Stimulated activated CD4-positive, alpha-beta T cell treated with anti-CD3 and anti-CD28 coated beads, Interleukin-1b, Interleukin-23, amount 100 ng/mL, for 48 hours (primary cell): ENCODE data around the gene PMS1.
"Not testable (repeated sequence)": the region's sequence is repeated elsewhere in the genome, so short reads cannot be mapped to it uniquely, and the experiment has no call there.

ENCODE experiments used
- DNase-seq: peaks from one replicate; pipeline ENCODE4 v3.0.0-alpha.2; 2020

The PMS1 gene

DNA sequence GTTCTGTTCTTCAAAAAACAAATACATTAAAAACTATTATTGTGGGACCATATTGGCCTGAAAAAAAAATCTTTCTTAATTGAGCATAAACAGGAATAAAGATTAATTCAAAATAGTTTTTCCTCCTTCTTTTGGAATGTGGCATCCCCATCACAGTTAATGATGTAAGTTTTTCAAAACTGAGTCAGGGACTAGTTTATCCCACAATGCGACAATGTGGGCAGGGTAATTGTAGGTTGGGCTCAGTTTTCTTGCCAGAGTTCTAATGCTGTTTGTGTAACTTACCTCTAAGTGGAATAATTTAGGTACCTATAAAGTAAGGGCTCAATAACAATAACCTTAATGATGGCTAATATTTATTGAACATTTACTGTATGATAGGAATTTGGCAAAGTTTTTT lies 82.0 kb downstream of the PMS1 start:
- no peak for DNase-seq

- no peak for DNase-seq
Observed at GRCh38 chr2:189868896-189869295, 84.6 kb downstream of the PMS1 start.

DNA sequence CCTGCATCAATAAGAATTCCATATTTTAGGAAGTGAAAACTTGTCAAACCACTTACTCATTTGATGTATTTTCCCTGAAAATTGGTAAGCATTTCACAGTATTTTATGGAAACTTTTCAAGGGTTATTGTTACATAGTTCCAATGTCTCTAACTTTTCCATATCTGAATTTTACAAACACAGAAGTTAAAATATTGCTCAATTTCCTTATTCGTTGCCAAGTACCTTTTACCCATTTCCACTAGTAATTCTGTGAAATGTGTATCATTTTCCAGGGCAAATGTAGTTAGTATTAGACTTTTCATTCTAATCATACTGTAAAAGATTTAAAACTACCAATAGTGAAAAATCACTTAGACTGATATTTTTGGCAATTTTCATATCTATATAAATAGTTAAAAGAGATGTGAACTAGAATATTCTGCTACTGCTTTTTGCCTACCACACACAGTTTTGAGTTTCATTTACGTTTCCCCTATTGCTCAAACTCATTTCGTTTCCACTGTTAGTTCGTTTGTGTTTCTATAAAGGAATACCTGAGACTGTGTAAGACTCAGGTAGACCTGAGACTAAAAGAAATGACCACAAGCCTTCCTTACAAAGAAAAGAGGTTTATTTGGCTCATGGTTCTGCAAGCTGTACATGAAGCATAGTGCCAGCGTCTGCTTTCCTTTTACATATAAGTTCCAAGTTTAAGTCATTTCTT lies 86.3 kb downstream of the PMS1 start:
- DNase-seq = no peak

GRCh38 chr2:189873696-189874095 lies 89.4 kb downstream of the PMS1 start:
- no peak for DNase-seq

DNA sequence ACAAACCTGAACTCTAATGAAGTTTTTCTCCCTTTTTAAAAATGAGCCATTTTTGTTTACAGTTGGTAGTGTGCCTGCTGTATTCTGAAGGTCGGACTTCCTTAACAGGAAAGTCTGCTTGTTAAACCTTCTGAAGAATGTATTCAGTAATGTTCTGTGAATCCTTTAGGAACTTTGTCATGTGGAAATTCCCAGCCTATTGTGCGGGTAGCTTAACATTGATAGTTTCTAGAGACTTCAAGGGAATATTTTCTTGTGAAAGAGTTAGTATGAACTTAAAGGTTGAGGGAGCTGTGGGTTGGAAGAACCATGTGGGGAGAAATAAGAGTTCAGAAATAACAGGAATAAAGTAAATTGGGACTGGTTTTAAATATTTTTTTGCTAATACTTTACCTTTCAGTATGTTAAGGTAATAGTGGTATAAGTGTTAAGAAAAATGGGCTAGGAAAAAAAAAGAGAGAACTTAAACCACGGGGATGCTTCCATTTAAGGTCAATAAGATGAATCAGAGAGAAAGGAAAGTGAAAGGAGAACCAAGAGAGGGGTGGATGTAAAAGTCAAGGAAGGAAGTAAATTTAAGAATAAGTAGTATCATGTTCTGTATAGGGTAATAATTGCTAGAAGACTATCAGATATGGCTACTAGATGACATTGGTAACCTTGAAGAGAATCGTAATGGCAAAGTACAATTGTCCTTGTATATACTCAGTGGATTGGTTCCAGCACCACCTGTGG lies 90.5 kb downstream of the PMS1 start:
- DNase-seq = no peak

DNA sequence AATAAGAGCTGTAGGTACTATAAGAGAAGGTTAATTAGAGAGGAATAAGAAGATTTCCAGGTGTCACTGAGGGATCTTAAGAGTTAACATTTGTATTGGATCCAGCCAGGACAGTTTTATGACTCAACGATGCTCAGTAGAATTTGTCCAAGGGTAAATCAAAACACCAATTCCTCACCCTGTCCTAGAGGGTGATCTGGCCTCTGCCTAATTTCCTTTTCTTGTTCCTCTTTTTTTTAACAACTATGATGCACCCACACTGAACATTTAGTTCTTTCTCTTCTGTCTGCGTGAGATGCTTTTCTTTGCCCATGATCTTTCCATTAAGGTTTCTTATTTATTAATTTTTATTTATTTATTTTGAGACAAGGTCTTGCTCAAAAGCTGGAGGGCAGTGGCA lies 92.0 kb downstream of the PMS1 start:
- no peak for DNase-seq

- DNase-seq = no peak
Observed at GRCh38 chr2:189879716-189880081, 95.4 kb downstream of the PMS1 start.

DNA sequence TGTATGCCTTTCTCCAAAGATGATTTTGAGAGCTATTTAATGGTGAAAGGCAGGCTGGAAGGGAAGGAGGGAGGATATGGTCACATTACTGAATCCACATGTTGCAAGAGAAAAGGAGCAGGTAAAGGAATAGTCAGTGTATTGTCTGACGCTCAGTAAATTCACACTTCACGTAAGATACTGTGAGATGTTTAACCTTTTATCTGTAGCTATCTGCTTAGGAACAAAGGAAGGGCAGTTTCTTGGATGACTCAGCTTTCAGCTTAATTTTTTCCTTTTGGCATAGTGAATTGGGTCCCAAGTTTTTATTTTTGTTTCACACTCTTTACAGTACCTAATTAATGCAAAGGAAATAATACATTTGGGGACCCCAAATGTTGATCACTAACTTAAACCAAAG lies 96.2 kb downstream of the PMS1 start:
- DNase-seq = no peak

DNA sequence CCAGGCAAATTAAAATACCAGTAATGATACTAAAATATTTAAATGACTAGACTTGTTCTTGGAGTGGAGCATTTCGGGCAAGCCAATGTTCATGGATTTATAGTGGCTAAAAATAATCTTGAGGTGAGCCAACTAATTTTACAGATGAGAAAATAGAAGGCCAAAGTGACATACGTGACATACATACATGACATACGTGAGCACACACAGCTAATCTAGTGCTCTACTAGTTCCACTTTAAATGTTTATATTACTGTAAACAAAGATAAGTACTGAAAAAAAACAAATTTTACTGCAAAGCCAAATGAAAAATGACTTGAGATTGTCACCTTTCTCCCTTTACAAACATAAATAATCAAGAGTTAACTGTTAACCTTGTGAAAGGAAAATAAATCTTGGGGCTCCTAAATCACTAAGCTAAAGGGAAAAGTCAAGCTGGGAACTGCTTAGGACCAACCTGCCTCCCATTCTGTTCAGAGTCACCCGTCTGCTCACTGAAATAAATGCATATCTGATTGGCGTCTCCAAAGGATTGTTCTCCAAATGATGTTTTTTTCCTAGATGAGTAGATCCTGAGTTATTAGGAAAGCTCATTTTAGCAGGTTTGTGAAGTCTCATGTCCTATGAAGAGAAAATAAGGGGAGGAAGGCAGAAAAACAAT lies 96.7 kb downstream of the PMS1 start:
- no peak for DNase-seq

DNA sequence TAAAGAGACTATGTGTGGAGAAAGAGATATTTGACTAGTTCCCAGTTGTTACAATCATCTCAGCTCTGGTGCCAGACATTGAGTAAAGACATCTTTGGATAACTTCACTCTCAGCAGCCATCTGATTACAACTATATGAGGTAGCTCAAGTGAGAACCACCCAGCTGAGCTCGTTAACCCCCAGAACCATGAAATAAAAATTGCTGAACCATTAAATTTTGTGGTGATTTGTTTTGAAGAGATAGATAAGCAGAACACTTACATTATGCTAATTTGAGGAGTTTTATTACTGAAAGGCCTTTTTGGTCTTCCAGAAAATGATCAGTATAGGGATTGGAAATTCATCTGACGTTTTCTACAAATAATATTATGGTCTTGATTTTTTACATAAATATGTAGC lies 101.1 kb downstream of the PMS1 start:
- no peak for DNase-seq

DNA sequence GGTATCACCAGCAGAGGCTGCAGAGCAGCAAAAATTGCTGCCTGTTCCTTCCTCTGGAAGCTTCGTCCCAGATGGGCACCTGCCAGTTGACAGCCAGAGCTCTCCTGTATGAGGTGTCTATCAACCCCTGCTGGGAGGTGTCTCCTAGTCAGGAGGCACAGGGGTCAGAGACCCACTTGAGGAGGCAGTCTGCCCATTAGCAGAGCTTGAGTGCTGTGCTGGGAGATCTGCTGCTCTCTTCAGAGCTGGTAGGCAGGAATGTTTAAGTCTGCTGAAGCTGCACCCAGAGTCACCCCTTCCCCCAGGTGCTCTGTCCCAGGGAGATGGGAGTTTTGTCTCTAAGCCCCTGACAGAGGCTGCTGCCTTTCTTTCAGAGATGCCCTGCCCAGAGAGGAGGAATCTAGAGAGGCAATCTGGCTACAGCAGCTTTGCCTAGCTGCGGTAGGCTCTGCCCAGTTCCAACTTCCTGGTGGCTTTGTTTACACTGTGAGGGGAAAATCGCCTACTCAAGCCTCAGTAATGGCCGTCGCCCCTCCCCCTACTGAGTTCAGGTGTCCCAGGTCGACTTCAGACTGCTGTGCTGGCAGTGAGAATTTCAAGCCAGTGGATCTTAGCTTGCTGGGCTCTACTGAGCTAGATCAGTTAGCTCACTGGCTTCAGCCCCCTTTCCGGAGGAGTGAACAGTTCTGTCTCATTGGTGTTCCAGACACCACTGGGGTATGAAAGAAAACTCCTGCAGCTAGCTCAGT lies 108.5 kb downstream of the PMS1 start:
- not testable (repeated sequence) for DNase-seq

- no peak for DNase-seq
Observed at GRCh38 chr2:189896809-189897208, 112.6 kb downstream of the PMS1 start.

DNA sequence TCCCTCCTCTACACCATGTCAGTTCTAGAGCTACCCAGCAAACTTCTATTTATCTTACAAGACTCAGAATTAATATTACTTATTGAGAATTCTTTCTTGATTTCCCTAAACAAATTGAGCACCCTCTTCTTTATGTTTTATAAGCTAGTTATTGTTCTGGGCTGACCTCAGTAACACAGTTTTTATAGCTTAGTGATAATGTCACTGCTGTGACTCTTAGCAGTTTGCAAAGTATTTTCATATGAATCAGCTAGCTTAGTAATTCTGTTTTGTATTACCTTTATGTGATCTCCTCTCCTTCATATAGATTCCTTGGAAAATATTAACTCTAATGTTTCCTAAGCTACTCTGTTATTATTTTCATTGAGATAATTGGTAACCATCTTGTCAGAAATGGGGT lies 114.9 kb downstream of the PMS1 start:
- no peak for DNase-seq

- DNase-seq = no peak
Observed at GRCh38 chr2:189900726-189901125, 116.5 kb downstream of the PMS1 start.

DNA sequence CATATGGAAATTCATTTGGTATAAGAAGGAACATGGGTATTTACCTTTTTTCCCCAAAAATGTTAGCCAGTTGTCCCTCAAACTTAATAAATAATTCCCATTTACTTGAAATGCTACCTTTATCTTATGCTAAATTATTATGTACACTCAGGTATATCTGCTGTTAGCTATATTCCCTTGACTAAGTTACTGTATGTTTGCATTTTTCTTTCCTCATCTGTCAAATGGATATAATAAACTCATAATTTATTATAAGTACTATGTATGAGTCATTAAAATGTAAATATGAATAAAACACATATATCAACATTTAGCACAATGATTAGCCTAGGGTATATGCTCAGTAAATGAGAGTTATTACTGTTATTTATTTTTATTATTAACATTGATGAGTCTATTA lies 117.4 kb downstream of the PMS1 start:
- DNase-seq = no peak

DNA sequence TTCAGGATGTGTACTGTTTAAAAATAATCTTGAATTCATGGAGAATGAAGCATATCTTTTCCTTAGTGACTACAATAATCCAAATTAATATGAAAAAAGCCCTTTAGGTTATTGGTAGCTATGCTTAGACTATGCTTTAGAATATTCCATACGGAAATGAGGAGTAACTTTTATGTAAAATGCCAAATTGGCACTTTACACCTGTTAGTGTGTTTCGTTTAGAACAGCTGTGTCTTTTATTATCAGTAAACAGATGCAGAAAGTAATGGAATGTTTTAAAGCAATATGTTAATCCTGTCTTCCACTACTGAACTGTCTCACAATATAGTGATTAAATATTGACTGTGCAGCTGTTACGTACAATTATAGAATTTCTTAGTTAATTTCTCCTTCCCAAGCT lies 129.6 kb downstream of the PMS1 start:
- DNase-seq = no peak

DNA sequence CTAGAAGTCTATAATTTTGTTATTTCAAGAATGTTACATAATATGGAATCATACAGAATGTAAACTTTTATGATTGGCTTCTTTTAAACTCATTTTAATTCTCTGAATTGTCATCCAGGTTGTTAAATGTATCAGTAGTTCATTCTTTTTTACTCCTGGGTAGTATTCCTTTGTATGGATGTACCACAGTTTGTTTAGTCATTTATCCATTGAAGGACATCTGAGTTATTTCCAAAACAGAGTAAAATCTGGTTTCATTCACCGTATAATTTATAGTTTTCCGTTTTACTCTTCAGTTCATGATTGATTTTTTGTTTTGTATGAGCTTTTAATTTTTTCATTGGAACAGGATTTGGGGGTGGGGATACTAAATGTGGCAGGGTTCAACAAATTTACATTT lies 132.4 kb downstream of the PMS1 start:
- no peak for DNase-seq
